NCI-H774 (cell line): ENCODE data around the gene MAPT.
"Not testable (repeated sequence)": the region's sequence is repeated elsewhere in the genome, so short reads cannot be mapped to it uniquely, and the experiment has no call there.

Experiments used
- DNase-seq: peaks from one replicate; lab custom pipeline; 2025; lab: John Stamatoyannopoulos, UW

Gene MAPT

GRCh38 chr17:46009681-46010596, 115.6 kb downstream of the MAPT start:
- DNase-seq: no peak

GRCh38 chr17:46010597-46011186, 116.3 kb downstream of the MAPT start:
- no peak for DNase-seq

GRCh38 chr17:46011711-46012505, 117.6 kb downstream of the MAPT start:
- DNase-seq: no peak

DNA sequence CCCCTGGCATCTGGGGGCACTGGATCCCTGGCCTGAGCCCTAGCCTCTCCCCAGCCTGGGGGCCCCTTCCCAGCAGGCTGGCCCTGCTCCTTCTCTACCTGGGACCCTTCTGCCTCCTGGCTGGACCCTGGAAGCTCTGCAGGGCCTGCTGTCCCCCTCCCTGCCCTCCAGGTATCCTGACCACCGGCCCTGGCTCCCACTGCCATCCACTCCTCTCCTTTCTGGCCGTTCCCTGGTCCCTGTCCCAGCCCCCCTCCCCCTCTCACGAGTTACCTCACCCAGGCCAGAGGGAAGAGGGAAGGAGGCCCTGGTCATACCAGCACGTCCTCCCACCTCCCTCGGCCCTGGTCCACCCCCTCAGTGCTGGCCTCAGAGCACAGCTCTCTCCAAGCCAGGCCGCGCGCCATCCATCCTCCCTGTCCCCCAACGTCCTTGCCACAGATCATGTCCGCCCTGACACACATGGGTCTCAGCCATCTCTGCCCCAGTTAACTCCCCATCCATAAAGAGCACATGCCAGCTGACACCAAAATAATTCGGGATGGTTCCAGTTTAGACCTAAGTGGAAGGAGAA, 118.2 kb downstream of the MAPT start:
- no peak for DNase-seq

- no peak for DNase-seq
Measured at GRCh38 chr17:46013127-46013501, 118.8 kb downstream of the MAPT start.

DNA sequence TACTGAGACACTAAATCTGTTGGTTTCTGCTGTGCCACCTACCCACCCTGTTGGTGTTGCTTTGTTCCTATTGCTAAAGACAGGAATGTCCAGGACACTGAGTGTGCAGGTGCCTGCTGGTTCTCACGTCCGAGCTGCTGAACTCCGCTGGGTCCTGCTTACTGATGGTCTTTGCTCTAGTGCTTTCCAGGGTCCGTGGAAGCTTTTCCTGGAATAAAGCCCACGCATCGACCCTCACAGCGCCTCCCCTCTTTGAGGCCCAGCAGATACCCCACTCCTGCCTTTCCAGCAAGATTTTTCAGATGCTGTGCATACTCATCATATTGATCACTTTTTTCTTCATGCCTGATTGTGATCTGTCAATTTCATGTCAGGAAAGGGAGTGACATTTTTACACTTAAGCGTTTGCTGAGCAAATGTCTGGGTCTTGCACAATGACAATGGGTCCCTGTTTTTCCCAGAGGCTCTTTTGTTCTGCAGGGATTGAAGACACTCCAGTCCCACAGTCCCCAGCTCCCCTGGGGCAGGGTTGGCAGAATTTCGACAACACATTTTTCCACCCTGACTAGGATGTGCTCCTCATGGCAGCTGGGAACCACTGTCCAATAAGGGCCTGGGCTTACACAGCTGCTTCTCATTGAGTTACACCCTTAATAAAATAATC, 119.3 kb downstream of the MAPT start:
- DNase-seq: no peak

- DNase-seq: not testable (repeated sequence)
Measured at GRCh38 chr17:46019408-46019925, 125.1 kb downstream of the MAPT start.

DNA sequence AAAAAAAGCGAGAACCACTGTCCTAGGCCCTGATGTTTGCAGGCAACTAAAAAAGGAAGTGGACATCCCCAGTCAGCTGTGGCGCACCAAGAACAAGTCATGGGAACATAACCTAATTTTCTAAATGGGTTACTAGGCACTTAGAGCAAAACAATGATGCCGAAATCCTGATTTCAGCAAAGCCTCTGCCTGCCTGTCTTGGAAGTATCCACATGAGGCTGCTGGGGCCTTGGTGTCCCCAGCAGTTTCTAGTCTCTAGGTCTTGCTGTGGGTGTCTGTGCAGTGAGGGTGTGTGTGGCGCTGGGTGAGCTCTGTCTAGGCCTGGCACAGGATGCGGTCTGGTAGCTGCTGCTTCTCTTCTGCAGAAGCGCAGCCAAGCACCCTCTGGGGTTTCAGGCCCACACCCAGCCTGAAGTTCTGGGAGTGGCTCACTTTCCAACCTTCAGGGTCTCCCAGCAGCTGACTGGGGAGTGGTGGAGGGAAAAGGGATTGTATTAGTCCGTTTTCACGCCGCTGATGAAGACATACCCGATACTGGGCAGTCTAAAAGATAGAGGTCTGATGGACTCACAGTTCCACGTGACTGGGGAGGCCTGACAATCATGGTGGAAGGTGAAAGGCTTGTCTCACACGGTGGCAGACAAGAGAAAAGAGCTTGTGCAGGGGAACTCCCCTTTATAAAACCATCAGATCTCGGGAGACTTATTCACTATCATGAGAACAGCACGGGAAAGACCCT, 125.8 kb downstream of the MAPT start:
- DNase-seq: no peak

- DNase-seq: no peak
Measured at GRCh38 chr17:46020998-46021397, 126.6 kb downstream of the MAPT start.

- not testable (repeated sequence) for DNase-seq
Measured at GRCh38 chr17:46023366-46023765, 129.0 kb downstream of the MAPT start.

DNA sequence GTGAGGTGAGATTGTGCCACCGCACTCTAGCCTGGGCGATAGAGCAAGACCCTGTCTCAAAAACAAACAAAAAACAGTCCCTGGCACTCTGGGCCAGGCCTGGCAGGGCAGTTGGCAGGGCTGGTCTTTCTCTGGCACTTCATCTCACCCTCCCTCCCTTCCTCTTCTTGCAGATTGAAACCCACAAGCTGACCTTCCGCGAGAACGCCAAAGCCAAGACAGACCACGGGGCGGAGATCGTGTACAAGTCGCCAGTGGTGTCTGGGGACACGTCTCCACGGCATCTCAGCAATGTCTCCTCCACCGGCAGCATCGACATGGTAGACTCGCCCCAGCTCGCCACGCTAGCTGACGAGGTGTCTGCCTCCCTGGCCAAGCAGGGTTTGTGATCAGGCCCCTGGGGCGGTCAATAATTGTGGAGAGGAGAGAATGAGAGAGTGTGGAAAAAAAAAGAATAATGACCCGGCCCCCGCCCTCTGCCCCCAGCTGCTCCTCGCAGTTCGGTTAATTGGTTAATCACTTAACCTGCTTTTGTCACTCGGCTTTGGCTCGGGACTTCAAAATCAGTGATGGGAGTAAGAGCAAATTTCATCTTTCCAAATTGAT, 129.5 kb downstream of the MAPT start:
- DNase-seq: no peak

DNA sequence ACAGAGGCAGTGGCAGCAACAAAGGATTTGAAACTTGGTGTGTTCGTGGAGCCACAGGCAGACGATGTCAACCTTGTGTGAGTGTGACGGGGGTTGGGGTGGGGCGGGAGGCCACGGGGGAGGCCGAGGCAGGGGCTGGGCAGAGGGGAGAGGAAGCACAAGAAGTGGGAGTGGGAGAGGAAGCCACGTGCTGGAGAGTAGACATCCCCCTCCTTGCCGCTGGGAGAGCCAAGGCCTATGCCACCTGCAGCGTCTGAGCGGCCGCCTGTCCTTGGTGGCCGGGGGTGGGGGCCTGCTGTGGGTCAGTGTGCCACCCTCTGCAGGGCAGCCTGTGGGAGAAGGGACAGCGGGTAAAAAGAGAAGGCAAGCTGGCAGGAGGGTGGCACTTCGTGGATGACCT, 130.2 kb downstream of the MAPT start:
- no peak for DNase-seq

- no peak for DNase-seq
Measured at GRCh38 chr17:46025060-46025459, 130.7 kb downstream of the MAPT start.

- no peak for DNase-seq
Measured at GRCh38 chr17:46025510-46026165, 131.3 kb downstream of the MAPT start.

DNA sequence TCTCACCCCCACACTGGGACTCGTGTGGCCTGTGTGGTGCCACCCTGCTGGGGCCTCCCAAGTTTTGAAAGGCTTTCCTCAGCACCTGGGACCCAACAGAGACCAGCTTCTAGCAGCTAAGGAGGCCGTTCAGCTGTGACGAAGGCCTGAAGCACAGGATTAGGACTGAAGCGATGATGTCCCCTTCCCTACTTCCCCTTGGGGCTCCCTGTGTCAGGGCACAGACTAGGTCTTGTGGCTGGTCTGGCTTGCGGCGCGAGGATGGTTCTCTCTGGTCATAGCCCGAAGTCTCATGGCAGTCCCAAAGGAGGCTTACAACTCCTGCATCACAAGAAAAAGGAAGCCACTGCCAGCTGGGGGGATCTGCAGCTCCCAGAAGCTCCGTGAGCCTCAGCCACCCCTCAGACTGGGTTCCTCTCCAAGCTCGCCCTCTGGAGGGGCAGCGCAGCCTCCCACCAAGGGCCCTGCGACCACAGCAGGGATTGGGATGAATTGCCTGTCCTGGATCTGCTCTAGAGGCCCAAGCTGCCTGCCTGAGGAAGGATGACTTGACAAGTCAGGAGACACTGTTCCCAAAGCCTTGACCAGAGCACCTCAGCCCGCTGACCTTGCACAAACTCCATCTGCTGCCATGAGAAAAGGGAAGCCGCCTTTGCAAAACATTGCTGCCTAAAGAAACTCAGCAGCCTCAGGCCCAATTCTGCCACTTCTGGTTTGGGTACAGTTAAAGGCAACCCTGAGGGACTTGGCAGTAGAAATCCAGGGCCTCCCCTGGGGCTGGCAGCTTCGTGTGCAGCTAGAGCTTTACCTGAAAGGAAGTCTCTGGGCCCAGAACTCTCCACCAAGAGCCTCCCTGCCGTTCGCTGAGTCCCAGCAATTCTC, 132.1 kb downstream of the MAPT start:
- DNase-seq: no peak

- DNase-seq: no peak
Measured at GRCh38 chr17:46027048-46027975, 133.0 kb downstream of the MAPT start.

- DNase-seq: no peak
Measured at GRCh38 chr17:46027976-46028325, 133.6 kb downstream of the MAPT start.

DNA sequence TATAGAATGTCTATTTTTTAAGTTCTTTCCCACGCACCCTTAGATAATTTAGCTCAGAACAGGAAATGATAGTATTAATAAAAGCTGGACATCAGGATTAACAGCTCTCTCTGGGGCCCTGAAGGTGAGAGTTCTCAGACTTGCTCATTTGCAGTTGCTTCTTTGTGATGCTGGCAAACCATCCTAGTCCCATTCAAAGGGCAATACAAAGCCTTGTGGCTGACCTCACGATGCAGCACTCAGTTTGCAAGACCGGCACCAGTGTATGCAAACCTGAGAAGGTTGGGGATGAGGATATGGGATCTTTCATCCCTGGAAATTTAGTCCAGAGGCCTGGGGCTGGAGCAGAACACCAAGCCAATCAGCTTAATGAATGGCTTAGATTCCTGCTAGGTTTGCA, 134.0 kb downstream of the MAPT start:
- no peak for DNase-seq
